Smooth muscle cell (in vitro differentiated cells): Measurements from ENCODE around the gene OR4D6. TPM values are rescaled to one million over a fixed set of nuclear protein-coding genes. Genes with fewer than 3 reads are reported as not detected.

Experiments used
- DNase-seq: peaks from one replicate; lab custom pipeline; 2025; ENCODE audit not compliant: unreplicated experiment; lab: John Stamatoyannopoulos, UW
- H2AFZ ChIP-seq: fragments of 200-600 bp; sonication (generic); 2 replicates; pipeline ENCODE4 v1.6.0; 2016; ENCODE audit warnings: antibody characterized with exemption, low read depth, mild to moderate bottlenecking
- H3F3A ChIP-seq: fragments of 200-600 bp; sonication (generic); 2 replicates; pipeline ENCODE4 v1.6.0; 2017; ENCODE audit warnings: antibody characterized with exemption, low read depth
- H3K27ac ChIP-seq: fragments of 200-600 bp; sonication (generic); 2 replicates; pipeline ENCODE4 v1.5.1; 2016; ENCODE audit warnings: low read depth, mild to moderate bottlenecking
- H3K27me3 ChIP-seq: fragments of 200-600 bp; sonication (generic); 2 replicates; pipeline ENCODE4 v1.6.1; 2016; ENCODE audit warnings: low read depth, mild to moderate bottlenecking
- H3K36me3 ChIP-seq: fragments of 200-600 bp; sonication (generic); 2 replicates; pipeline ENCODE4 v1.5.1; 2016; ENCODE audit warnings: low read depth
- H3K4me1 ChIP-seq: fragments of 200-600 bp; sonication (generic); 2 replicates; pipeline ENCODE4 v1.5.1; 2016; ENCODE audit warnings: low read depth
- H3K4me2 ChIP-seq: fragments of 200-600 bp; sonication (generic); 2 replicates; pipeline ENCODE4 v1.6.0; 2016; ENCODE audit warnings: mild to moderate bottlenecking
- H3K4me3 ChIP-seq: fragments of 200-600 bp; sonication (generic); 2 replicates; pipeline ENCODE4 v1.5.1; 2016; ENCODE audit warnings: mild to moderate bottlenecking
- H3K79me2 ChIP-seq: fragments of 200-600 bp; sonication (generic); 2 replicates; pipeline ENCODE4 v1.6.0; 2016; ENCODE audit warnings: low read depth, mild to moderate bottlenecking
- H3K9ac ChIP-seq: fragments of 200-600 bp; sonication (generic); 2 replicates; pipeline ENCODE4 v1.6.0; 2016; ENCODE audit warnings: low read depth
- H3K9me3 ChIP-seq: fragments of 200-600 bp; sonication (generic); replicated peaks from 2 replicates; pipeline ENCODE4 v1.5.1; 2016; ENCODE audit warnings: low read depth
- H4K20me1 ChIP-seq: fragments of 200-600 bp; sonication (generic); 2 replicates; pipeline ENCODE4 v1.6.0; 2016; ENCODE audit warnings: low read depth
- CTCF ChIP-seq: fragments of 200-600 bp; sonication (generic); IDR thresholded peaks from 2 replicates; pipeline ENCODE4 v1.5.1; 2017; ENCODE audit warnings: borderline replicate concordance, mild to moderate bottlenecking, antibody characterized with exemption; ENCODE audit not compliant: insufficient read depth, poor library complexity, severe bottlenecking
- WGBS: methylation state at CpG from one replicate; pipeline ENCODE4 v1.1.7; 2016; ENCODE audit warnings: low lambda C conversion rate; 5-methylcytosine and 5-hydroxymethylcytosine counted together
- polyA plus RNA-seq: library from polyadenylated mRNA; unstranded; fragments of >200 nt; fragmentation: Nextera tagmentation; extraction: Ambion mirVana; gene quantifications from 2 replicates; pipeline ENCODE4 v1.2.1, GENCODE V29; 2016
- total RNA-seq: library from RNA; depleted of rRNA; stranded (reverse); fragments of >200 nt; gene quantifications from 2 replicates; pipeline ENCODE4 v1.2.3, GENCODE V29; 2014

OR4D6 gene
- total and polyA plus RNA-seq, 2 experiments from 2014 or later, result not detected

DNA sequence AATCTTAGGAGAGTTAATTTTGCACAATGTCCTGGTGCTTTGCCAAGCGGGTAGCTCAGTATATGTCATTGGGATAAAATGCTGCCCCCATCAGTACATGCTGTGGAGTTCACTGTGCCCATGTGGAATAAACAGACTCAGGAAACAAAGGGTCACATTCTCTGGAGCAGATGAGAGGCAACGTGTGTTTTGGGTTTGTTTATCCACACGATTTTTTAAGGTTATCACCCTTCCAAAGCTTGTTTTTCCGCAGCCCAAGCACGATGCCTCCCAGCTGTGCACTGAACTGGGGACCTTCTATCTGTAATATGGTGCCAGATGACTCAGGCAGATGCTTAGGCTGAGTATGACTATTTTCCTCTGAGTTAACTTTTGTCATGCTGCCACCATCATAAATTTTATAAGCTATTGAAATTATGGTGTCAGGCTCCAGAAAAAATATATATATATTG lies 6.5 kb downstream of the OR4D6 start:
- Histone ChIP-seq H3F3A (no peaks in the 10 kb centered on the region), H2AFZ (no peak overlapping the region), H3K36me3 (no peaks in the 10 kb centered on the region), H3K27me3 (no peaks in the 10 kb centered on the region), H3K9ac (no peak overlapping the region), H3K27ac (no peak overlapping the region), H3K4me2 (no peak overlapping the region), H4K20me1 (no peaks in the 10 kb centered on the region), H3K4me3 (no peak overlapping the region), H3K9me3 (no peaks in the 10 kb centered on the region), H3K4me1 (no peaks in the 10 kb centered on the region), H3K79me2 (no peaks in the 10 kb centered on the region)
- WGBS, result 61% methylated on average over 5 of the region's 5 CpGs
- no peak for DNase-seq
- no peak for TF ChIP-seq CTCF

DNA sequence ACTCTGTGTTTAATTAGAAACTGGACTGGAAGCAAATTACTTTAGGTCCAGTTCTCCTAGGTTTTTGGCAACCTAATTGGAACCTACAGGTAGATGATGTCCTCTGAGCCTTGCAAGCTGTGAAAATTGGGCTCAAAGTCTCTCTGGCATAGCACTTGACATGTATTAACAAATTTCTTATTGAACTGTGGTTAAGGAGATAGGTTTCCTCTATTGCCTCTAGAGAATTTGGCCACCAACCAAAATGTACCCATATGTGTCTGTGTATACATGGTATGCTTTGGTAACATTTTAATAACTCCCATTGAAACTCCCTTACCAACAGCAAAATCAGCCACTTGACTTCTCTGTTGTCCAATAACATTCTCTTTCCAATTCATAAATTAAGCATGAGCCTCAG lies 16.3 kb downstream of the OR4D6 start, which contains the start of gene OR4D10:
TSS of gene OR4D10 (plus strand) at position 301 of the 400 bp plus-strand sequence. CDS start 4,115 bp downstream, outside the sequence.
- H4K20me1 ChIP-seq, result no peaks in the 10 kb centered on the region
- no peaks in the 10 kb centered on the region for H3F3A ChIP-seq
- H2AFZ ChIP-seq, result no peak within 1 kb of the TSS
- no peaks in the 10 kb centered on the region for H3K36me3 ChIP-seq
- H3K9me3 ChIP-seq, result no peaks in the 10 kb centered on the region
- TF ChIP-seq CTCF, result no peak
- H3K79me2 ChIP-seq, result no peaks in the 10 kb centered on the region
- H3K4me3 ChIP-seq, result no peak within 1 kb of the TSS
- no peaks in the 10 kb centered on the region for H3K27me3 ChIP-seq
- no peak within 1 kb of the TSS for H3K27ac ChIP-seq
- DNase-seq, result no peak
- no peaks in the 10 kb centered on the region for H3K4me1 ChIP-seq
- no peak within 1 kb of the TSS for H3K9ac ChIP-seq
- H3K4me2 ChIP-seq, result no peak within 1 kb of the TSS

DNA sequence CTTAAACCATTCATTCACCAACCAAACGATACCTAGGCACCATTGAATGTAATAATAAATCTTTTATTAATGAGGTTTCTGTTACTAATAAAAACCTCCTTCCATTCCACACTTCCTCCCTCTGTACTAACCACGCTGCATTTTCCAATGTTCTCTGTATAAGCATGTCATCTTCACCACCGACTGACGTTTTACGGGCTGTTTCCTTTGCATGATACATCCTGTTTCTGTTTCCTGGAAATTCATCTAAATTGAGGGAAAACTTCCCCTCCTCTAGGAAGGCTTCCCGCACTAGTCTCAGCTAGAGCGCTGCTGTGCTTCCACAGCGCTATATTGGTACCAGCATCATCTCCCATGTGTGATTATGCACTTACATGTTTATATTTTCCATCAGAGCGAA lies 18.4 kb downstream of the OR4D6 start:
- Histone ChIP-seq H3K27ac (no peak overlapping the region), H3K9ac (no peak overlapping the region), H3K79me2 (no peaks in the 10 kb centered on the region), H4K20me1 (no peaks in the 10 kb centered on the region), H3F3A (no peaks in the 10 kb centered on the region), H3K36me3 (no peaks in the 10 kb centered on the region), H3K4me1 (no peaks in the 10 kb centered on the region), H3K9me3 (no peaks in the 10 kb centered on the region), H2AFZ (no peak overlapping the region), H3K27me3 (no peaks in the 10 kb centered on the region), H3K4me3 (no peak overlapping the region), H3K4me2 (no peak overlapping the region)
- no peak for TF ChIP-seq CTCF
- no peak for DNase-seq
- 78% methylated on average over 9 of the region's 9 CpGs for WGBS

DNA sequence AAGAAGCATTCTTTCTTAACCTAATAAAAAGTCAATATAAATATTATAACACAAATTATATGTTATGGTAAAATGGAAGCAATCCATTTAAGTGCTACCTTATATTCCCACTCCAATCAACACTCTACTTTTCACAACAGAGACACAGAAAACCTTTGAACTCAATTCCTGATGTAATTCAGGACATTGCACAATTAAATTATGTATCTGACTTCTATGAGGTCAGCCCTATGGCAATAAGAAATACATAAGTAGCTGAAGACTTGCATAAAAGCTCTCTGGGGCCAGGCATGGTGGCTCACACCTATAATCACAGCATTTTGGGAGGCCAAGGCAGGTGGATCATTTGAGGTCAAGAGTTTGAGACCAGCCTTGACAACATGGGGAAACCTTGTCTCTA lies 23.1 kb downstream of the OR4D6 start:
- Histone ChIP-seq H3K4me2 (no peak overlapping the region), H3K27me3 (no peaks in the 10 kb centered on the region), H3F3A (no peaks in the 10 kb centered on the region)

More for the DNA sequence above, 23.1 kb downstream of the OR4D6 start:
- Histone ChIP-seq H3K4me3 (no peak overlapping the region), H3K9ac (no peak overlapping the region), H3K27ac (no peak overlapping the region), H2AFZ (no peak overlapping the region), H4K20me1 (no peaks in the 10 kb centered on the region), H3K9me3 (no peaks in the 10 kb centered on the region), H3K79me2 (no peaks in the 10 kb centered on the region), H3K4me1 (no peaks in the 10 kb centered on the region), H3K36me3 (no peaks in the 10 kb centered on the region)
- DNase-seq, result no peak
- no peak for TF ChIP-seq CTCF
